Naive thymus-derived CD8-positive, alpha-beta T cell (primary cell): Measurements from ENCODE around the gene NHERF2. TPM values are rescaled to one million over a fixed set of nuclear protein-coding genes. Genes with fewer than 3 reads are reported as not detected.
A peak's percentile ranks its signal among the peaks of the same experiment; 100 is the strongest.

Experiments used
- ATAC-seq, 2 donors: fragments of 150-1000 bp; cut with Tn5 transposase in 1 of 2; sonication (Bioruptor Pico), chemical (Tn5 transposase) in 1 of 2; 1 replicate in 1 of 2; 2 replicates in 1 of 2; pipeline ENCODE4 v1.10.0; 2021; ENCODE audit warnings: mild to moderate bottlenecking in 2 of 2, moderate library complexity in 2 of 2
- POLR2A ChIA-PET: fragments of 350-600 bp; sonication (Branson Sonifier 250); formaldehyde crosslinking; loops from one replicate; lab custom pipeline; 2021; ENCODE audit warnings: antibody characterized with exemption; lab: Charles Lee
- DNase-seq, 10 donors: peaks; one replicate each; pipeline versions ENCODE4 v3.0.0 to v3.0.0-alpha.2; 2020 to 2022
- H3K27ac Mint-ChIP-seq, 10 donors: one replicate each; pipeline ENCODE4 v1.8.0; 2020 to 2022; ENCODE audit warnings: mild to moderate bottlenecking in 10 of 10, mixed read lengths in 10 of 10, moderate library complexity in 4 of 10, inconsistent platforms in 1 of 10
- H3K27me3 Mint-ChIP-seq, 5 donors: one replicate each; pipeline ENCODE4 v1.8.0; 2021 to 2022; ENCODE audit warnings: mixed read lengths in 5 of 5
- H3K36me3 Mint-ChIP-seq, 3 donors: one replicate each; pipeline ENCODE4 v1.8.0; 2020 to 2022; ENCODE audit warnings: mixed read lengths in 3 of 3, mild to moderate bottlenecking in 2 of 3, inconsistent platforms in 1 of 3
- H3K4me1 Mint-ChIP-seq, 4 donors: one replicate each; pipeline ENCODE4 v1.8.0; 2021 to 2022; ENCODE audit warnings: mixed read lengths in 4 of 4
- H3K4me3 Mint-ChIP-seq, 10 donors: one replicate each; pipeline ENCODE4 v1.8.0; 2020 to 2022; ENCODE audit warnings: mild to moderate bottlenecking in 10 of 10, mixed read lengths in 10 of 10, moderate library complexity in 6 of 10, inconsistent platforms in 1 of 10
- H3K9me3 Mint-ChIP-seq, 9 donors: one replicate each; pipeline ENCODE4 v1.8.0; 2020 to 2022; ENCODE audit warnings: mixed read lengths in 9 of 9, mild to moderate bottlenecking in 3 of 9, inconsistent platforms in 1 of 9, moderate library complexity in 1 of 9
- polyA plus RNA-seq, 3 donors: library from polyadenylated mRNA; unstranded; fragments of 300-500 nt; fragmentation: Illumina TruSeq; gene quantifications; one replicate each; pipeline ENCODE4 v1.2.3, GENCODE V29; 2021
- total RNA-seq, 8 experiments: library from RNA in 2 of 8; stranded (reverse) in 2 of 8; gene quantifications; one replicate each; pipeline ENCODE4 v1.2.3 and lab custom pipeline; 2021 to 2026

The NHERF2 gene
- total RNA-seq, result 1 to 10 TPM; 5.3 to 6.0 TPM
- 1 to 10 TPM in 1 of 3 donors, under 1 TPM in 2; 0.32 to 1.2 (median 0.46) TPM for polyA plus RNA-seq
- 0.98 to 4.7 (median 2.0) reads per million in 6 experiments for total RNA-seq (lab: John Stamatoyannopoulos, UW)

- peaks cover 4 to 19% (median 8%) of the 10 kb centered on the region in 5 donors for H3K27me3 Mint-ChIP-seq
- POLR2A ChIA-PET, result interaction anchor here (0.6 to 3.1 kb wide), 3 partner anchors 35 to 179 kb away, joined by 3 to 21 read pairs (median 4); partner anchors contain the start of genes MLST8 and TRAF7
- ATAC-seq (peak; percentile 24 to 54), DNase-seq (peak in 4 of 10 donors; percentile 34 to 45 (median 39))
- no peaks in the 10 kb centered on the region for H3K36me3 Mint-ChIP-seq
- peak within 1 kb of the TSS in 4 of 10 donors; percentile 52 to 87 (median 64) for H3K27ac Mint-ChIP-seq
- H3K9me3 Mint-ChIP-seq, result no peaks in the 10 kb centered on the region
- peak within 1 kb of the TSS; percentile 64 to 89 (median 76) for H3K4me3 Mint-ChIP-seq
- H3K4me1 Mint-ChIP-seq, result peaks cover 8 to 25% (median 20%) of the 10 kb centered on the region in 4 donors
Observed at GRCh38 chr16:2026461-2027023, at the start of gene NHERF2. TSS of gene NHERF2 (plus strand) at chr16:2026902. CDS start at chr16:2027006, 104 bp downstream.

GRCh38 chr16:1976951-1977874, 49.5 kb upstream of the NHERF2 start:
- Mint-ChIP-seq H3K4me3 (no peak overlapping the region), H3K4me1 (peaks cover 5 to 14% (median 7%) of the 10 kb centered on the region in 4 donors)
- ATAC-seq, result no peak

GRCh38 chr16:1977875-1978268, 48.8 kb upstream of the NHERF2 start:
- Mint-ChIP-seq H3K4me1 (peaks cover 4 to 11% (median 7%) of the 10 kb centered on the region in 4 donors), H3K27me3 (peaks cover 1 to 30% (median 4%) of the 10 kb centered on the region in 5 donors), H3K9me3 (no peaks in the 10 kb centered on the region), H3K4me3 (no peak overlapping the region), H3K27ac (no peak overlapping the region), H3K36me3 (peaks cover 0 to 53% (median 19%) of the 10 kb centered on the region in 3 donors)
- DNase-seq, result no peak
- POLR2A ChIA-PET, result interaction anchor here (1.0 to 2.5 kb wide), 2 partner anchors 10 to 13 kb away, joined by 3 to 10 read pairs; partner anchors contain the start of gene RPS2
- no peak for ATAC-seq

More at GRCh38 chr16:1976951-1977874, 49.5 kb upstream of the NHERF2 start:
- H3K27me3 Mint-ChIP-seq, result peaks cover 1 to 27% (median 4%) of the 10 kb centered on the region in 5 donors
- peaks cover 0 to 55% (median 19%) of the 10 kb centered on the region in 3 donors for H3K36me3 Mint-ChIP-seq
- H3K9me3 Mint-ChIP-seq, result no peaks in the 10 kb centered on the region
- no peak overlapping the region for H3K27ac Mint-ChIP-seq
- POLR2A ChIA-PET, result interaction anchor here (0.7 to 2.5 kb wide), 3 partner anchors 11 to 88 kb away, joined by 3 to 10 read pairs (median 3); partner anchors contain the start of gene RPS2
- no peak for DNase-seq

GRCh38 chr16:1978476-1979120, 48.1 kb upstream of the NHERF2 start:
- peaks cover 1 to 33% (median 4%) of the 10 kb centered on the region in 5 donors for H3K27me3 Mint-ChIP-seq
- no peak overlapping the region for H3K4me3 Mint-ChIP-seq
- POLR2A ChIA-PET, result interaction anchor here (1.0 to 2.5 kb wide), 2 partner anchors 9 to 14 kb away, joined by 3 to 10 read pairs; partner anchors contain the start of gene RPS2
- H3K9me3 Mint-ChIP-seq, result no peaks in the 10 kb centered on the region
- no peak for ATAC-seq
- H3K27ac Mint-ChIP-seq, result no peak overlapping the region
- peaks cover 6 to 10% (median 8%) of the 10 kb centered on the region in 4 donors for H3K4me1 Mint-ChIP-seq
- H3K36me3 Mint-ChIP-seq, result peaks cover 0 to 48% (median 19%) of the 10 kb centered on the region in 3 donors
- DNase-seq, result no peak

GRCh38 chr16:1979271-1980029, 47.3 kb upstream of the NHERF2 start:
- no peaks in the 10 kb centered on the region for H3K9me3 Mint-ChIP-seq
- ATAC-seq, result no peak
- peaks cover 0 to 45% (median 18%) of the 10 kb centered on the region in 3 donors for H3K36me3 Mint-ChIP-seq
- H3K27me3 Mint-ChIP-seq, result peaks cover 1 to 33% (median 4%) of the 10 kb centered on the region in 5 donors
- H3K27ac Mint-ChIP-seq, result no peak overlapping the region
- POLR2A ChIA-PET, result interaction anchor here (0.5 to 7.3 kb wide), 4 partner anchors 8 to 986 kb away, joined by 4 to 89 read pairs (median 26); partner anchors contain the start of genes NDUFB10, RPS2 and TBL3
- peaks cover 6 to 10% (median 7%) of the 10 kb centered on the region in 4 donors for H3K4me1 Mint-ChIP-seq
- H3K4me3 Mint-ChIP-seq, result no peak overlapping the region
- DNase-seq, result no peak

- H3K36me3 Mint-ChIP-seq, result peaks cover 0 to 39% (median 12%) of the 10 kb centered on the region in 3 donors
- H3K4me3 Mint-ChIP-seq, result peak overlapping the region in 1 of 10 donors; percentile 4
- DNase-seq, result no peak
- H3K9me3 Mint-ChIP-seq, result no peaks in the 10 kb centered on the region
- H3K4me1 Mint-ChIP-seq, result peaks cover 5 to 17% (median 13%) of the 10 kb centered on the region in 4 donors
- POLR2A ChIA-PET, result interaction anchor here (0.5 to 7.3 kb wide), 4 partner anchors 9 to 985 kb away, joined by 3 to 89 read pairs (median 24); partner anchors contain the start of genes NDUFB10, RPS2 and TBL3
- no peak overlapping the region for H3K27ac Mint-ChIP-seq
- peaks cover 1 to 33% (median 4%) of the 10 kb centered on the region in 5 donors for H3K27me3 Mint-ChIP-seq
- ATAC-seq, result no peak
Observed at GRCh38 chr16:1980030-1980769, 46.5 kb upstream of the NHERF2 start.

- DNase-seq (no peak), ATAC-seq (no peak)
- H3K27ac Mint-ChIP-seq, result no peak overlapping the region
- peak overlapping the region in 1 of 10 donors; percentile 4 for H3K4me3 Mint-ChIP-seq
- POLR2A ChIA-PET, result interaction anchor here (0.6 to 7.3 kb wide), 3 partner anchors 10 to 103 kb away, joined by 3 to 89 read pairs (median 43); partner anchors contain the start of genes NDUFB10, RPS2 and TBL3
- H3K36me3 Mint-ChIP-seq, result peaks cover 0 to 36% (median 9%) of the 10 kb centered on the region in 3 donors
- peaks cover 5 to 19% (median 15%) of the 10 kb centered on the region in 4 donors for H3K4me1 Mint-ChIP-seq
- peaks cover 1 to 32% (median 4%) of the 10 kb centered on the region in 5 donors for H3K27me3 Mint-ChIP-seq
- H3K9me3 Mint-ChIP-seq, result no peaks in the 10 kb centered on the region
Observed at GRCh38 chr16:1980770-1981087, 46.0 kb upstream of the NHERF2 start.

- Mint-ChIP-seq H3K4me1 (peaks cover 5 to 19% (median 15%) of the 10 kb centered on the region in 4 donors), H3K27ac (peak within 1 kb of the TSS in 1 of 10 donors; percentile 73), H3K9me3 (no peaks in the 10 kb centered on the region), H3K36me3 (peaks cover 0 to 36% (median 5%) of the 10 kb centered on the region in 3 donors), H3K4me3 (peak within 1 kb of the TSS in 7 of 10 donors; percentile 22 to 79 (median 73)), H3K27me3 (peaks cover 1 to 28% (median 4%) of the 10 kb centered on the region in 5 donors)
- ATAC-seq, result no peak
- DNase-seq, result no peak
- POLR2A ChIA-PET, result interaction anchor here (1.0 to 7.3 kb wide), 3 partner anchors 10 to 28 kb away, joined by 4 to 89 read pairs (median 43); partner anchors contain the start of genes NDUFB10, RPS2, TBL3 and ZNF598
Observed at GRCh38 chr16:1981398-1981836, 45.3 kb upstream of the NHERF2 start, which contains the start of gene NOXO1. TSS of gene NOXO1 (minus strand) at chr16:1981469. CDS start at chr16:1981179, 290 bp downstream.

GRCh38 chr16:1982013-1982433, 44.7 kb upstream of the NHERF2 start:
- POLR2A ChIA-PET, result interaction anchor here (0.9 to 7.3 kb wide), 5 partner anchors 8 to 173 kb away, joined by 4 to 89 read pairs (median 7); partner anchors contain the start of genes NDUFB10, RPS2, TBL3 and TRAF7

More at GRCh38 chr16:1982013-1982433, 44.7 kb upstream of the NHERF2 start:
- Mint-ChIP-seq H3K4me1 (peaks cover 5 to 19% (median 15%) of the 10 kb centered on the region in 4 donors), H3K27me3 (peaks cover 1 to 32% (median 10%) of the 10 kb centered on the region in 5 donors), H3K9me3 (no peaks in the 10 kb centered on the region), H3K27ac (no peak overlapping the region), H3K4me3 (peak overlapping the region in 5 of 10 donors; percentile 66 to 79 (median 76)), H3K36me3 (peaks cover 0 to 36% (median 8%) of the 10 kb centered on the region in 3 donors)
- DNase-seq (no peak), ATAC-seq (no peak)
